AG04449 (cell line): ENCODE measurements around the gene ZNF48.

Experiments
- CTCF ChIA-PET: fragments of 350-600 bp; formaldehyde crosslinking; extraction: SDS; loops from one replicate; lab custom pipeline; 2021; ENCODE audit warnings: antibody characterized with exemption; lab: Yijun Ruan, JAX
- POLR2A ChIA-PET: fragments of 400-600, 350-600 bp; formaldehyde crosslinking; extraction: SDS; loops from one replicate; lab custom pipeline; 2020; ENCODE audit warnings: antibody characterized with exemption, inconsistent platforms; lab: Yijun Ruan, JAX
- DNase-seq: peaks from one replicate; pipeline ENCODE4 v3.0.0-alpha.2; 2010; ENCODE audit warnings: low read depth, low spot score
- H3K4me3 ChIP-seq: 2 replicates; pipeline ENCODE4 v1.5.1; 2011; ENCODE audit warnings: low read depth, mild to moderate bottlenecking, control low read depth, low read length
- CTCF ChIP-seq: IDR thresholded peaks from one replicate; pipeline ENCODE4 v1.5.1; 2011; ENCODE audit warnings: mild to moderate bottlenecking, moderate library complexity, low read length, control low read depth, inconsistent platforms; ENCODE audit not compliant: insufficient read depth; ENCODE audit errors: missing control alignments

Gene ZNF48

GRCh38 chr16:30354423-30355143, 40.6 kb upstream of the ZNF48 start:
- CTCF ChIA-PET: interaction anchor here (0.9 to 2.7 kb wide), 5 partner anchors 14 to 55 kb away, joined by 3 to 14 read pairs (median 4); partner anchors contain the start of genes TBC1D10B and ZNF48
- H3K4me3 ChIP-seq: peak overlapping the region; percentile 97
- POLR2A ChIA-PET: interaction anchor here (0.6 to 2.5 kb wide), 5 partner anchors 11 to 204 kb away, joined by 3 to 12 read pairs (median 3); partner anchors contain the start of gene TBC1D10B
- TF ChIP-seq CTCF: no peak
- no peak for DNase-seq

- peak within 1 kb of the TSS; percentile 97 for H3K4me3 ChIP-seq
- ChIA-PET POLR2A (interaction anchor here (0.6 to 2.5 kb wide), 4 partner anchors 10 to 203 kb away, joined by 3 to 12 read pairs (median 4); partner anchors contain the start of gene TBC1D10B), CTCF (interaction anchor here (0.9 to 2.7 kb wide), 5 partner anchors 14 to 54 kb away, joined by 3 to 14 read pairs (median 4); partner anchors contain the start of genes TBC1D10B and ZNF48)
- peak; percentile 97 for DNase-seq
- TF ChIP-seq CTCF: peak; percentile 7
Observed at GRCh38 chr16:30355144-30355953, 39.9 kb upstream of the ZNF48 start, which contains the start of gene CD2BP2. CD2BP2 (minus strand) TSS chr16:30355308; CDS start chr16:30354681, 627 bp downstream.

GRCh38 chr16:30355954-30356308, 39.3 kb upstream of the ZNF48 start:
- POLR2A ChIA-PET: interaction anchor here (1.1 to 2.5 kb wide), 2 partner anchors 13 to 15 kb away, joined by 5 to 12 read pairs; partner anchors contain the start of gene TBC1D10B
- DNase-seq: no peak
- CTCF ChIA-PET: interaction anchor here (1.2 to 1.3 kb wide), 2 partner anchors 13 to 39 kb away, joined by 4 read pairs; partner anchors contain the start of gene ZNF48
- H3K4me3 ChIP-seq: peak overlapping the region; percentile 66
- TF ChIP-seq CTCF: no peak

- POLR2A ChIA-PET: interaction anchor here (1.1 to 2.5 kb wide), 2 partner anchors 13 to 14 kb away, joined by 5 to 12 read pairs; partner anchors contain the start of gene TBC1D10B
- H3K4me3 ChIP-seq: no peak overlapping the region
- DNase-seq: no peak
- TF ChIP-seq CTCF: no peak
- CTCF ChIA-PET: interaction anchor here (1.3 kb wide), 1 partner anchor 53 kb away, joined by 6 read pairs; no protein-coding TSS in a partner anchor
Observed at GRCh38 chr16:30356401-30357084, 38.7 kb upstream of the ZNF48 start.

- no peak for TF ChIP-seq CTCF
- ChIA-PET POLR2A (interaction anchor here (1.1 to 2.5 kb wide), 2 partner anchors 12 to 14 kb away, joined by 5 to 12 read pairs; partner anchors contain the start of gene TBC1D10B), CTCF (interaction anchor here (1.3 kb wide), 1 partner anchor 52 kb away, joined by 6 read pairs; no protein-coding TSS in a partner anchor)
- no peak for DNase-seq
- no peak overlapping the region for H3K4me3 ChIP-seq
Observed at GRCh38 chr16:30357085-30357714, 38.0 kb upstream of the ZNF48 start.
